D721Med (cell line): ENCODE measurements around the gene WNT6.

ENCODE experiments used
- DNase-seq: peaks from one replicate; pipeline ENCODE4 v3.0.0; 2011; ENCODE audit warnings: low spot score; ENCODE audit not compliant: insufficient read length
- FAIRE-seq: peaks from 2 replicates; lab custom pipeline; 2011; peaks lifted over from hg19 to GRCh38; lab: Jason Lieb, UNC
- TF ChIP-seq, protein P1 (sequence below): IDR thresholded peaks from 2 replicates; pipeline ENCODE4 v1.5.1; 2012; ENCODE audit warnings: mild to moderate bottlenecking, control low read depth; ENCODE audit not compliant: insufficient read depth; ENCODE audit errors: missing control alignments

The WNT6 gene

DNA sequence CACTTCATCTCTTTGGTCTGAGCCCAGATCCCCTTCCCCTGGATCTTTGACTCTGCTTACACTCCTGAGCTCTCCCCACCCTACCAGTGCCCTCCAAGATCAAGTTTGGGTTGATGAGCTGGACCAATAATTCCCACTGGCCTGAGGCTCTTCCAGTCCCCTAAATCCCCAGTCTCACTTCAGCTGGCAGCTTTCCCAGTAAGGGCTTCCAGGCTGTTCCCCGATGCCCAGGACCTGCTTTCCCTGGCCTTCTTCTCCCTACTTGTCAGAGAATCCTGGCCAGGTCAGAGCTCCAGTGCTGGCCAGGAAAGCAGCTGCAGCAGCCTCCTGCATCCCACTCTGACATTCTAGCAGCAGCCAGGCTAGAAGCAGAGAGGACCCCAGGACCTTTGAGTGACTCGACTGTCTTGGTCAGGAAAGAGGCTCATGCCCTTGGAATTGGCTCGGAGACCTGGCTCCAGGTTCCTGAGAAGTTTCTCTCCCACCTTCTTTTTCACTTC, 3.5 kb downstream of the WNT6 start:
- FAIRE-seq (no peak), DNase-seq (no peak)
- TF ChIP-seq, protein P1, sequence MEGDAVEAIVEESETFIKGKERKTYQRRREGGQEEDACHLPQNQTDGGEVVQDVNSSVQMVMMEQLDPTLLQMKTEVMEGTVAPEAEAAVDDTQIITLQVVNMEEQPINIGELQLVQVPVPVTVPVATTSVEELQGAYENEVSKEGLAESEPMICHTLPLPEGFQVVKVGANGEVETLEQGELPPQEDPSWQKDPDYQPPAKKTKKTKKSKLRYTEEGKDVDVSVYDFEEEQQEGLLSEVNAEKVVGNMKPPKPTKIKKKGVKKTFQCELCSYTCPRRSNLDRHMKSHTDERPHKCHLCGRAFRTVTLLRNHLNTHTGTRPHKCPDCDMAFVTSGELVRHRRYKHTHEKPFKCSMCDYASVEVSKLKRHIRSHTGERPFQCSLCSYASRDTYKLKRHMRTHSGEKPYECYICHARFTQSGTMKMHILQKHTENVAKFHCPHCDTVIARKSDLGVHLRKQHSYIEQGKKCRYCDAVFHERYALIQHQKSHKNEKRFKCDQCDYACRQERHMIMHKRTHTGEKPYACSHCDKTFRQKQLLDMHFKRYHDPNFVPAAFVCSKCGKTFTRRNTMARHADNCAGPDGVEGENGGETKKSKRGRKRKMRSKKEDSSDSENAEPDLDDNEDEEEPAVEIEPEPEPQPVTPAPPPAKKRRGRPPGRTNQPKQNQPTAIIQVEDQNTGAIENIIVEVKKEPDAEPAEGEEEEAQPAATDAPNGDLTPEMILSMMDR, result no peak

GRCh38 chr2:218865396-218865795, 5.8 kb downstream of the WNT6 start:
- TF ChIP-seq, protein P1, result no peak
- DNase-seq (no peak), FAIRE-seq (no peak)

DNA sequence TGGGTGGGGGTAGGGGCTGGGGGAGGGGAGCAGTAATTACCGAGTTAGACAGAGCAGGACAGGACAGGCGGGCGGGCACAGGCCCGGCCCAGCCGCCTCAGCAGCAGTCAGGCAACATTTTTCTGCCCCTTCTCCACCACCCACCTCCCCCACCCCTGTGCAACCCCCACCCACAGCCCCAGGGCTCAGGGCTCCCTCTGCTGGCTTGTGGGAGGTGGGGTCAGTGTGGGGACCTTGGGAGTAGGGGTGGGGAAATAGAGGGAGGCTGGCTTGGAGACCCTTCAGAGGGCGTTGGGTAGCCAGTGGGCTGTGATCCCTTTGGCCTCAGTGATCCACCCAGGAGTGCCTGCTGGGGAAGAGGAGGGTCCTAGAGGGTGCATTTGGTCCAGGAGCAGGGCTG, 6.4 kb downstream of the WNT6 start:
- TF ChIP-seq, protein P1, result no peak
- FAIRE-seq (no peak), DNase-seq (no peak)

- no peak for FAIRE-seq
- TF ChIP-seq, protein P1, result no peak
- no peak for DNase-seq
These were observed 8.3 kb downstream of the WNT6 start for GRCh38 chr2:218867900-218868299.

GRCh38 chr2:218869064-218869463, 9.5 kb downstream of the WNT6 start:
- TF ChIP-seq, protein P1, result no peak
- no peak for DNase-seq
- FAIRE-seq, result no peak

DNA sequence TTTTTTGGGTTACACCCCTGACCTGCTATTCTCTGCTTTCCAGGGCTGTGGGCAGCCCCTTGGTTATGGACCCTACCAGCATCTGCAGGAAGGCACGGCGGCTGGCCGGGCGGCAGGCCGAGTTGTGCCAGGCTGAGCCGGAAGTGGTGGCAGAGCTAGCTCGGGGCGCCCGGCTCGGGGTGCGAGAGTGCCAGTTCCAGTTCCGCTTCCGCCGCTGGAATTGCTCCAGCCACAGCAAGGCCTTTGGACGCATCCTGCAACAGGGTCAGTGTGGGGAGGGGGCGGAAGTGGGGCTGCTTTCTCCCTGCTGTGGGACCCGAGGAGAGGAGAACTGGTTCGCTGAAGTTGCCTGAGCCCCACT, 11.4 kb downstream of the WNT6 start:
- TF ChIP-seq, protein P1, result no peak
- FAIRE-seq (no peak), DNase-seq (no peak)

- TF ChIP-seq, protein P1, result no peak
- FAIRE-seq, result no peak
These were observed 12.0 kb downstream of the WNT6 start for GRCh38 chr2:218871345-218872302.

More at GRCh38 chr2:218871345-218872302, 12.0 kb downstream of the WNT6 start:
- DNase-seq, result no peak
